Lower leg skin (tissue), 4 donors: Measurements from ENCODE around the gene DOK7. TPM values are rescaled to one million over a fixed set of nuclear protein-coding genes. Genes with fewer than 3 reads are reported as not detected.

Source experiments
- DNase-seq, 2 donors: peaks; one replicate each; pipeline ENCODE4 v3.0.0-alpha.2; 2019; ENCODE audit warnings: low spot score in 2 of 2
- H3K4me3 ChIP-seq: fragments of 200-600 bp; sonication (generic); 2 replicates; pipeline ENCODE4 v1.5.1; 2017; ENCODE audit warnings: mild to moderate bottlenecking, low read depth; ENCODE audit not compliant: poor library complexity, severe bottlenecking
- CTCF ChIP-seq, 3 donors: fragments of 450-650 bp; IDR thresholded peaks; one replicate each; pipeline ENCODE4 v1.5.1; 2016; ENCODE audit warnings: antibody characterized with exemption in 3 of 3, mild to moderate bottlenecking in 3 of 3, moderate library complexity in 2 of 3
- POLR2A ChIP-seq, 2 donors: fragments of 450-650 bp; IDR thresholded peaks; one replicate each; pipeline ENCODE4 v1.6.1; 2016 to 2017; ENCODE audit warnings: antibody characterized with exemption in 2 of 2, mild to moderate bottlenecking in 1 of 2, moderate library complexity in 1 of 2
- WGBS, 2 donors: methylation state at CpG; one replicate each; pipeline ENCODE4 v1.1.5; 2018; 5-methylcytosine and 5-hydroxymethylcytosine counted together
- intact Hi-C: fragments of 100-400 bp; cut with DNase I; formaldehyde crosslinking; loops from one replicate; pipeline ENCODE4 v1.15.0; 2023; ENCODE audit warnings: low total_unique reads
- total RNA-seq, 4 donors: library from RNA; depleted of rRNA; stranded (reverse); fragments of >200 nt; gene quantifications; one replicate each; pipeline ENCODE4 v1.1.0, GENCODE V29; 2016

Gene DOK7
- total RNA-seq, 4 donors from 2014 or later: 1.9 to 9.8 (median 5.9) TPM

GRCh38 chr4:3423952-3424351 is 39.2 kb upstream of the DOK7 start:
- WGBS, 2 donors: 92 to 96% methylated on average over 13 of the region's 13 CpGs
- intact Hi-C loops: no loop called here
- no peak overlapping the region for H3K4me3 ChIP-seq
- DNase-seq: no peak
- TF ChIP-seq CTCF (IDR thresholded peaks at IDR 0.05): no peak
- no peak for TF ChIP-seq POLR2A (IDR thresholded peaks at IDR 0.05)

GRCh38 chr4:3424522-3425095 is 38.5 kb upstream of the DOK7 start:
- WGBS, 2 donors: 88 to 98% methylated on average over 20 of the region's 20 CpGs
- no peak for TF ChIP-seq CTCF (IDR thresholded peaks at IDR 0.05)
- TF ChIP-seq POLR2A (IDR thresholded peaks at IDR 0.05): no peak
- no peak overlapping the region for H3K4me3 ChIP-seq
- no peak for DNase-seq
- intact Hi-C loops: no loop called here

GRCh38 chr4:3426465-3427133 is 36.5 kb upstream of the DOK7 start:
- DNase-seq: no peak
- intact Hi-C loops: no loop called here
- WGBS, 2 donors: 84 to 86% methylated on average over 20 to 24 of the region's 24 CpGs
- H3K4me3 ChIP-seq: no peak overlapping the region
- TF ChIP-seq CTCF (IDR thresholded peaks at IDR 0.05): no peak
- TF ChIP-seq POLR2A (IDR thresholded peaks at IDR 0.05): no peak

- DNase-seq: no peak
- WGBS, 2 donors: 86 to 91% methylated on average over 8 to 9 of the region's 9 CpGs
- intact Hi-C loops: no loop called here
- no peak overlapping the region for H3K4me3 ChIP-seq
- TF ChIP-seq CTCF (IDR thresholded peaks at IDR 0.05) (no peak), POLR2A (IDR thresholded peaks at IDR 0.05) (no peak)
Measured at GRCh38 chr4:3427134-3427476, 36.0 kb upstream of the DOK7 start.

GRCh38 chr4:3427706-3428446 is 35.2 kb upstream of the DOK7 start:
- TF ChIP-seq POLR2A (IDR thresholded peaks at IDR 0.05) (no peak), CTCF (IDR thresholded peaks at IDR 0.05) (no peak)
- H3K4me3 ChIP-seq: no peak overlapping the region
- no peak for DNase-seq
- WGBS, 2 donors: 92% methylated on average over 17 of the region's 17 CpGs
- intact Hi-C loops: no loop called here
